Skeletal muscle satellite cell (primary cell): ENCODE data around the gene GPR132.
A peak's percentile ranks its signal among the peaks of the same experiment; 100 is the strongest.
"Not testable (repeated sequence)": the region's sequence is repeated elsewhere in the genome, so short reads cannot be mapped to it uniquely, and the experiment has no call there.

Source experiments
- H3K27me3 ChIP-seq: 2 replicates; pipeline ENCODE4 v1.7.0; 2013; ENCODE audit warnings: low read length; ENCODE audit not compliant: control insufficient read depth, insufficient read depth
- H3K36me3 ChIP-seq: 2 replicates; pipeline ENCODE4 v1.7.0; 2013; ENCODE audit warnings: mild to moderate bottlenecking, control low read depth, low read length; ENCODE audit not compliant: insufficient read depth
- H3K4me1 ChIP-seq: 2 replicates; pipeline ENCODE4 v1.7.0; 2013; ENCODE audit warnings: low read length; ENCODE audit not compliant: control insufficient read depth, insufficient read depth
- H3K4me2 ChIP-seq: 2 replicates; pipeline ENCODE4 v1.7.0; 2013; ENCODE audit warnings: mild to moderate bottlenecking, low read length
- H3K4me3 ChIP-seq: 2 replicates; pipeline ENCODE4 v1.7.0; 2013; ENCODE audit warnings: low read length
- H3K9ac ChIP-seq: 2 replicates; pipeline ENCODE4 v1.7.0; 2013; ENCODE audit warnings: mild to moderate bottlenecking, low read depth, low read length, moderate library complexity
- H3K9me3 ChIP-seq: replicated peaks from 2 replicates; pipeline ENCODE4 v1.7.0; 2013; ENCODE audit warnings: mild to moderate bottlenecking, control low read depth, low read length

The GPR132 gene

DNA sequence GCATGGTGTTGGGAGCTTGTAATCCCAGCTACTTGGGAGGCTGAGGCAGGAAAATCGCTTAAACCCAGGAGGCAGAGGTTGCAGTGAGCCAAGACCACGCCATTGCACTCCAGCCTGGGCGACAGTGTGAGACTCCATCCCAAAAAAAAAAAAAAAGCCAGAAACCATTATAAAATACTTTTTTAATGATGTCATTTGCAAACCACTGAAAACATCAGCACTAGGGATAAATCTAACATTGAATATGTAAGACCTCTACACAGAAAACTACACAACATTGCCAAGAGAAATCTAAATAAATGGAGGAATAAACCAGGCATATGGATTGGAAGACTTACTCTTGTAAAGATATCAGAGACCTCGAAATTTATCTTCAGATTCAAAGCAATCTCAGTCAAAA lies 37.5 kb downstream of the GPR132 start:
- not testable (repeated sequence) for H3K4me3 ChIP-seq, H3K27me3 ChIP-seq, H3K9me3 ChIP-seq, H3K36me3 ChIP-seq
- Histone ChIP-seq H3K9ac (peak overlapping the region; percentile 23), H3K4me2 (peak overlapping the region; percentile 9), H3K4me1 (peaks cover 59% of the 10 kb centered on the region)

DNA sequence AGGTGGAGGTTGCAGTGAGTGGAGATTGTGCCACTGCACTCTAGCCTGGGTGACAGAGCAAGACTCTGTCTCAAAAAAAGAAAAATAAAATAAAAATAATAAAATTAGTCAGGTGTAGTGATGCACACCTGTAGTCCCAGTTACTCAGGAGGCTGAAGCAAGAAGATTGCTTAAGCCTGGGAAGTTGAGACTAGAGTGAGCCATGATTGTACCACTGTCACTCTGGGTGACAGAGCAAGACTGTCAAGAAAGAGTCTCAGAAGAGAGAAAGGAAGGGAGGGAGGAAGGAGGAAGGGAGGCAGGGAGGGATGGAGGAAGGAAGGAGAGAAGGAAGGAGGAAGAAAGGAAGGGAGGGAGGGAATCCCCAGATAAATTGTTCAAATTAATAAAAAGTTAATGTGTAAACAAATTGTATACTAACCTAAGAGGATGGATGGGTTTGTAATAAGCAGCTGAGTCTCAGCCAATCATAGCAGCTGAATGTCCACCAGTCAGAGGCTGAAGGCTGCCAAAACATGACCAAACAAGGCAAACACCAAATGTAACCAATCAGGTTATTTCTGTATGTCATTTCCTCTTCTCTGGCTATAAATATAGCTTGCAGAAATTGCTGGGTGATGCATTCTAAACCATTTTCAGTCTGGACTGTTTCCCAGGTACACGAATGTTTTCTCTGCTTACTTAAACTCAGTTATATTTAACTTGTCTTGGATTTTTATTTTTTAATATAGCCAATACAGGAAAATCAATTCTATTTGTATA lies 38.2 kb downstream of the GPR132 start:
- Histone ChIP-seq H3K36me3 (no peaks in the 10 kb centered on the region), H3K4me2 (no peak overlapping the region), H3K27me3 (no peaks in the 10 kb centered on the region), H3K9me3 (no peaks in the 10 kb centered on the region), H3K4me3 (no peak overlapping the region), H3K9ac (no peak overlapping the region), H3K4me1 (peaks cover 65% of the 10 kb centered on the region)

DNA sequence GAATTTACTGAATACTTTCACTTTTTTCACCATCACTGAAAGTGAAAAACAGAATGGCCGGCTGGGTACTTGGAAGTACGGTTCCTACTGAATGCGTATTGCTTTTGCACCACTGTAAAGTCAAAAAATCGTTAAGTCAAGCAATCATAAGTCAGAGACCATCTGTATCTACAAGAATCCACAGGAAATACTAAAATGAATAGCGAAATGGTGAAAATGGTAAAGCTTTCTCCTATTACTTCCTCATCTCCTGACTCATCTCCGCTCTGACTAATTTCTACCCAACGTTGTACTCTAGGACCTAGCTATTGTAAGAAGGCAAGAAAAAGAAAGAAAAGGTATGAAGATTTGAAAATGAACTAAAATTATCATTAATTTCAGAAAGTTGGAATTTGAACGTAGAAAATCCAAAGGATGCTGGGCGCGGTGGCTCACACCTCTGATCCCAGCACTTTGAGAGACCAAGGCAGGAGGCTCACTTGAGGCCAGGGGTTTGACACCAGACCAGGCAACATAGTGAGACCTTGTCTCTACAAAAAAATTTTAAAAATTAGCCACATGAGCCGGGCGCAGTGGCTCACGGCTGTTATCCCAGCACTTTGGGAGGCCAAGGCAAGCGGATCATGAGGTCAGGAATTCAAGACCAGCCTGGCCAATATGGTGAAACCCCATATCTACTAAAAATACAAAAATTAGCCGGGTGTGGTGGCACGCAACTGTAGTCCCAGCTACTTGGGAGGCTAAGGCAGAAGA lies 39.0 kb downstream of the GPR132 start:
- Histone ChIP-seq H3K9me3 (no peaks in the 10 kb centered on the region), H3K9ac (peak overlapping the region; percentile 33), H3K4me2 (no peak overlapping the region), H3K4me1 (peaks cover 69% of the 10 kb centered on the region), H3K4me3 (no peak overlapping the region), H3K27me3 (no peaks in the 10 kb centered on the region), H3K36me3 (no peaks in the 10 kb centered on the region)

DNA sequence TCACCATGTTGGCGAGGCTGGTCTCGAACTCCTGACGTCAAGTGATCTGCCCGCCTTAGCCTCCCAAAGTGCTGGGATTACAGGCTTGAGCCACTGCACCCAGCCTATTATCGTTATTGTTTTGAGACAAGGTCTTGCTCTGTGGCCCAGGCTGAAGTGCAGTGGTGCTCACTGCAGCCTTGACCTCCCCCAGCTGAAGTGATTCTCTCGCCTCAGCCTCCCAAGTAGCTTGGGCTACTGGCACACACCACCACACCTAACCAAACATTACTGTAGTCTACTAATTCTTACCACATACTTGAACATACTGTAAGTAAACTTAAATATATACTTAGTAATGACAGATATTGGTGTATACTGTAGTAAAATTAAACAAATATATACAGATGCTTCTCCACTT lies 39.8 kb downstream of the GPR132 start:
- no peak overlapping the region for H3K4me3 ChIP-seq
- no peaks in the 10 kb centered on the region for H3K9me3 ChIP-seq
- no peaks in the 10 kb centered on the region for H3K36me3 ChIP-seq
- no peak overlapping the region for H3K4me2 ChIP-seq
- no peaks in the 10 kb centered on the region for H3K27me3 ChIP-seq
- H3K4me1 ChIP-seq: peaks cover 69% of the 10 kb centered on the region
- peak overlapping the region; percentile 29 for H3K9ac ChIP-seq

DNA sequence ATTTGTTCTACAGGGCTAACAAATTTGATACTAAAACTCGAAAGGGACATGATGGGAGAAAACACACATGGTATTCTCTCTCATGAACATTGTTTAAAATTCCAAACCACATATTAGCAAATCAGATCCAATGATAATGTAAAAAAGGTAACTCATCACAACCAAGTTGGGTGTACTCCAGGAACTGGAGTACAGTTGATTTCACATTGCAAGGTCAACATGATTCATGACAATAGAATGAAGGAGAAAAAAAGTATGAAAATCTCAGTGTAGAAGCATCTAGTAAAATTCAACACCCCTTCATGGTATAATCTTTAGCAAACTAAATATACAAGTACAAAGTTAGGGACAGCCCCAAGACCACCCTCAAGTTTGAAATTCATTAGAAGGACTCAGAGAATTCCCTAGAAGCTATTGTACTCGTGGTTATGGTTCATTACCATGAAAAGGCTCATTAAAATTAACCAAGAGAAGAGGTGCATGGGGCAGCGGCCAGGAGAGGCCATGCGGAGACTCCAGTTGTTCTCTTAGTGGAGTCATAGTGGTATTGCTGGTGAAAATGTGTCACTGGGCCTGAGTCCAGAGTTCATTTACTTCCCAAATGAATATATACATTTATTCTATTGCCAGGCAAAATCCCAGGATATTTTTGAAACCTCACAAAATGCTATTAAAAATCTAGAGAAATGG lies 41.3 kb downstream of the GPR132 start:
- H3K27me3 ChIP-seq: no peaks in the 10 kb centered on the region
- peak overlapping the region; percentile 82 for H3K9ac ChIP-seq
- no peaks in the 10 kb centered on the region for H3K36me3 ChIP-seq
- H3K4me3 ChIP-seq: peak overlapping the region; percentile 53
- peaks cover 79% of the 10 kb centered on the region for H3K4me1 ChIP-seq
- H3K9me3 ChIP-seq: no peaks in the 10 kb centered on the region
- H3K4me2 ChIP-seq: peak overlapping the region; percentile 99

DNA sequence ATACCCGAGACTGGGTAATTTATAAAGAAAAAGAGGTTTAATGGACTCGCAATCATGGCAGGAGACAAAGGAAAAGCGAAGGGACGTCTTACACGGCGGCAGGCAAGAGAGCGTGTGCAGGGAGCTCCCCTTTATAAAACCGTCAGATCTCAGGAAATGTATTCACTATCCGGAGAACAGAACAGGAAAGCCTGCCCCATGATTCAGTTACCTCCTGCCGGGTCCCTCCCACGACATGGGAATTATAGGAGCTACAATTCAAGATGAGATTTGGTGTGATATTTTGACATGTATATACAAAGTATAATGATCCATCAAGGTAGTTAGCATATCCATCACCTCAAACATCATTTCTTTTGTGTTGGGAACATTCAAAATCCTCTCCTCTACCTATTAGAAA lies 42.1 kb downstream of the GPR132 start:
- H3K27me3 ChIP-seq: no peaks in the 10 kb centered on the region
- H3K4me2 ChIP-seq: peak overlapping the region; percentile 99
- H3K4me1 ChIP-seq: peaks cover 78% of the 10 kb centered on the region
- peak overlapping the region; percentile 82 for H3K9ac ChIP-seq
- no peaks in the 10 kb centered on the region for H3K9me3 ChIP-seq
- H3K4me3 ChIP-seq: peak overlapping the region; percentile 9
- H3K36me3 ChIP-seq: no peaks in the 10 kb centered on the region

DNA sequence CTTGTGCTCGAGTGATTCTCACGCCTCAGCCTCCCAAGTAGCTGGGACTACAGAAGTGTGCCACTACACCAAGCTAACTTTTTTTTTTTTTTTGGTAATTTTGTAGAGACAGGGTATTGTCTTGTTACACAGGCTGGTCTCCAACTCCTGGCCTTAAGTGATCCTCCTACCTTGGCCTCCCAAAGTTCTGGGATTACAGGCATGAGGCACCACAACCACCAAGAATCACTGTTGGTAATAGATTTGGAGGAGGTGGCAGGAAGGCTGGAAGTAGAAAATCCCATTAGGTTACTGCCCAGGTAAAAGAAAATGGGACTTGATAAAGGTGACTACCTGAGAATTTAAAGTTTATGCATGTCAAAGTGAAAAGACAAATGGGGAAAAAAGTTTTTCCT lies 43.0 kb downstream of the GPR132 start:
- Histone ChIP-seq H3K36me3 (no peaks in the 10 kb centered on the region), H3K4me1 (peaks cover 74% of the 10 kb centered on the region), H3K4me3 (peak overlapping the region; percentile 78), H3K27me3 (no peaks in the 10 kb centered on the region), H3K4me2 (peak overlapping the region; percentile 99), H3K9me3 (no peaks in the 10 kb centered on the region), H3K9ac (peak overlapping the region; percentile 93)

DNA sequence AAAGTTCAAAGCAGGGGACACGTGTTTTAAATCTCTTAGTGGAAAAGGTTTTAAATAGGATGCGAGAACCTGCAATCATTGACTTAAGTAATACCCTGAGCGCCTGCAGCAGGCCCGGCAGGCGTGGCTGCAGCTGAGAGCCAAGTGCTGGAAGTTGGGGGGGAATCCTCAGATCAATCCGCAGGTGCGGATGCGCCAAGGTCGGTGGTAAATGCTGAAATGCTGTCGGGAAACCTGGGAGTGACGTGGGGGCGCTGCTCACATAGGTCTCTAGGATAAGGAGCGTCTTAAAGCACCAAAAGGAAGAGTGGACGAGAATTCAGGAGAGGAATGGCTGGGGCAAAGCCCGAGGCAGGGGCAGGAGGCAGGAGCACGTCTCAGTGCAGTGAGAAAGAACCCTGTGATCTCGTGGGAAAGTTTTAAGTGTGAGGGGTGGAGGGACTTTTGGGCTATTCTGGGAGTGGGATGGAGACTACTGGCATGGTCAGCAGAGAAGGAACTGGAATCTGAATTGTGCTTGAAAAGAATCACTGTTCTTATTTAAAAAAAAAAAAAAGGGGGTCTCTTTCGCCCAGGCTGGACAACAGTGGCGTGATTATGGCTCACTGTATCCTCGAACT lies 43.5 kb downstream of the GPR132 start:
- H3K27me3 ChIP-seq: no peaks in the 10 kb centered on the region
- H3K4me2 ChIP-seq: peak overlapping the region; percentile 99
- peaks cover 1% of the 10 kb centered on the region for H3K36me3 ChIP-seq
- H3K9me3 ChIP-seq: no peaks in the 10 kb centered on the region
- peak overlapping the region; percentile 93 for H3K9ac ChIP-seq
- H3K4me3 ChIP-seq: peak overlapping the region; percentile 78
- H3K4me1 ChIP-seq: peaks cover 72% of the 10 kb centered on the region

DNA sequence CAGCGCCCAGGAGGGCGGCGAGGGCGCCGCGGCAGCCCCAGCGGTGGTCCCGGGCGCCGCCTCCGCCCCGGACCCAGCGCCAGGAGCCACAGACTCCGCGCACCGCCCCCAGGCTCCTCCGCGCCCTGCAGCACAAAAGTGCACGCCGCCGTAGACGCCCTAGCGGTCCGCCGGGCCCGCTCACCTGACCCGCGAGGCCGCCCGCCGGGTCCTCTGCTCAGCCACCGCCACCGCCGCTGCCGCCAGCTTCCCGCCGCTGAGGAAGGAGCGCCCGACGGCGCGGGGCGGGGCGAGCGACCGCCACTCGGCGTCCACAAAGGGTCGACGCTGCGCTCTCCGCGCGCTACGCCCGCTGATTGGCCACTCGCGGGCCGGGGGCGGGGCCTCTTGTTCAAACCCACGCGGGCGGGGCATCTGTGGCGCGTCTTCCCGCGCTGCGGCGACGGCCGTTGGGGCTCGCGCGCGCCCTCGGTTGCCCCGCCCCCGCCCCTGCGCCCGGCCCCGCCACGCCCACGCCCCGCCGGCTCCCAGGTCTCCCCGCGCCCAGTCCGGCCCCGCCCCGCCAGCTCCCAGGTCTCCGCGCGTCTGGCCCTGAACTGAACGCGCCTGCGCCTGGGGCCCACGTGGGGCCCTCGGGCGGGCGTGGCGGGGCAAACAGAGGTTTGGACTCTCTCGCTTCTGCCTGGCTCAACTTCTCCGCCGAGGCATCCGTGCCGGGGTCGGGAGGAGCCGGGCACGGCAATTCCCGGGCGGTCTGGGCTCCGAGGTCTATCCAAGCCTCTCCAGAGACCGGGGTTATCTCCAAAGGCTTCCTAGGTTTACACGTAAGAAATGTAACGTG lies 44.2 kb downstream of the GPR132 start, which contains the start of gene CDCA4:
Gene CDCA4 (minus strand): TSS at position 269 of the 841 bp plus-strand sequence. CDS start 9,154 bp downstream, outside the sequence.
- H3K4me2 ChIP-seq: peak within 1 kb of the TSS; percentile 99
- H3K27me3 ChIP-seq: no peaks in the 10 kb centered on the region
- H3K9ac ChIP-seq: peak within 1 kb of the TSS; percentile 95
- peak within 1 kb of the TSS; percentile 86 for H3K4me3 ChIP-seq
- no peaks in the 10 kb centered on the region for H3K9me3 ChIP-seq
- H3K4me1 ChIP-seq: peaks cover 74% of the 10 kb centered on the region
- H3K36me3 ChIP-seq: peaks cover 5% of the 10 kb centered on the region

DNA sequence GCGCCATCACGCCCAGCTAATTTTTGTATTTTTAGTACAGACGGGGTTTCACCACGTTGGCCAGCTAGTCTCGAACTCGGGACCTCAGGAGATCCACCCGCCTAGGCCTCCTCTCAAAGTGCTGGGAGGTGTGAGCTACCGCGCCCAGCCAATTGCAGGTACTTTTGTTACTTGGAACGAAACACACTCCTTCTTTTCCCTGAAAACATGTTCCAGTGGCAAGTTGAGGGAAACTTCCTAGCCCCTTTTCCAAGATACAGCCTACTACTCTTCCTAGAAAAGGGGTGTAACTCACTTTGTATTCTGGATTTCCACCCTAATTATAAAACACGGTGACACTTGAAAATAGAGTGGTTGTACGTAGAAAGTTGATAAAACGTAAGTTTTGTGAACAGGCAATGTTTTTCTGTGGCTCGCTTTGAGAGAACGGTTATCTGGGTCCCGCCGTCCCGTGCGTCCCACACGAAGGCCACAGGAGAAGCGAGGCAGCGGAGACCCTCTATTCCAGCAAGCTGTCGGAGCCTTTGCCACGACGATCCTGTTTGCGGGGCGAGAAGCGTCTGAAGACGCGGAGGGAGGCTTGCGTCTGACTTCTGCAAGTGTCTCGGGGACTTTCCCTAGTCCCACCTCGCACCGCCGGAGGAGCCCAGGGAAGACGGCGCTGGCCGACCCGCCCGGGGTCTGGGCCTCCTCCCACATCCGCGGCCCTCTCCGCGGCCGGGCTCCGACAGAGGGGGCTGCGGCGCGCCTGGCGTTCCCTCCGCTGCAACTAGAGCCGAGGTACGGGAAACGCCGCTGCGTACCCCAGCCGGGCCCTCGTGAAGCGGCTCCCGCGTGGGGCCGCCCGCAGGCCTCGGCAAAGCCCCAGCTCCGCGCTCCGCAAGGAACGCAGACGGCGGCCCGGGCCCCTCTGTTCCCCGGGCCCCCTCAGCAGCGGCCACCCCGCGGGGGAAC lies 45.1 kb downstream of the GPR132 start:
- peak overlapping the region; percentile 86 for H3K4me3 ChIP-seq
- peak overlapping the region; percentile 95 for H3K9ac ChIP-seq
- H3K36me3 ChIP-seq: peaks cover 5% of the 10 kb centered on the region
- no peaks in the 10 kb centered on the region for H3K27me3 ChIP-seq
- H3K4me1 ChIP-seq: peaks cover 68% of the 10 kb centered on the region
- peak overlapping the region; percentile 88 for H3K4me2 ChIP-seq
- no peaks in the 10 kb centered on the region for H3K9me3 ChIP-seq
